Measurements from ENCODE around the gene RNF7.
"Not testable (repeated sequence)": the region's sequence is repeated elsewhere in the genome, so short reads cannot be mapped to it uniquely, and the experiment has no call there.

The RNF7 gene

GRCh38 chr3:141735770-141736465 is 2.2 kb upstream of the RNF7 start:
- no peak for DNase-seq

- no peak for DNase-seq
These were observed 1.0 kb upstream of the RNF7 start for GRCh38 chr3:141737093-141737492.

GRCh38 chr3:141737678-141738021 is 448 bp upstream of the RNF7 start:
- DNase-seq, result no peak

GRCh38 chr3:141738891-141739363 is 829 bp downstream of the RNF7 start:
- peak; percentile 79 for DNase-seq

GRCh38 chr3:141739731-141740130 is 1.6 kb downstream of the RNF7 start:
- no peak for DNase-seq

- no peak for DNase-seq
These were observed 2.3 kb downstream of the RNF7 start for GRCh38 chr3:141740349-141740748.

GRCh38 chr3:141743305-141743704 is 5.2 kb downstream of the RNF7 start:
- DNase-seq, result no peak

GRCh38 chr3:141746962-141747361 is 8.9 kb downstream of the RNF7 start:
- DNase-seq, result no peak

GRCh38 chr3:141753399-141753798 is 15.3 kb downstream of the RNF7 start:
- DNase-seq, result no peak

GRCh38 chr3:141754032-141754431 is 15.9 kb downstream of the RNF7 start:
- no peak for DNase-seq

- DNase-seq, result not testable (repeated sequence)
These were observed 24.5 kb downstream of the RNF7 start for GRCh38 chr3:141762552-141762951.

GRCh38 chr3:141763088-141763750 is 25.1 kb downstream of the RNF7 start, which contains the start of gene GRK7:
Gene GRK7, plus strand, starts transcription at chr3:141763408. Its CDS starts 14,877 bp downstream, at chr3:141778285.
- DNase-seq, result no peak

GRCh38 chr3:141764045-141764444 is 25.9 kb downstream of the RNF7 start:
- no peak for DNase-seq

- no peak for DNase-seq
These were observed 26.4 kb downstream of the RNF7 start for GRCh38 chr3:141764465-141764864.

GRCh38 chr3:141764986-141765385 is 26.9 kb downstream of the RNF7 start:
- DNase-seq, result no peak

GRCh38 chr3:141767066-141767465 is 29.0 kb downstream of the RNF7 start:
- DNase-seq, result no peak

GRCh38 chr3:141769221-141769894 is 31.3 kb downstream of the RNF7 start:
- DNase-seq, result no peak

- DNase-seq, result no peak
These were observed 35.6 kb downstream of the RNF7 start for GRCh38 chr3:141773676-141774075.

GRCh38 chr3:141776376-141776775 is 38.3 kb downstream of the RNF7 start:
- DNase-seq, result no peak

GRCh38 chr3:141776885-141777284 is 38.8 kb downstream of the RNF7 start:
- no peak for DNase-seq

- DNase-seq, result no peak
These were observed 40.1 kb downstream of the RNF7 start for GRCh38 chr3:141777957-141778813.

- no peak for DNase-seq
These were observed 41.6 kb downstream of the RNF7 start for GRCh38 chr3:141779667-141780066.

GRCh38 chr3:141782386-141782932 is 44.4 kb downstream of the RNF7 start:
- DNase-seq, result peak; percentile 18
